GM12874 (cell line): ENCODE measurements around the gene RBMS3.

Experiments
- CTCF ChIP-seq: IDR thresholded peaks from 2 replicates; pipeline ENCODE4 v1.5.1; 2011; ENCODE audit warnings: low read depth, mild to moderate bottlenecking, control low read depth, low read length, moderate library complexity; ENCODE audit not compliant: insufficient read depth

Gene RBMS3

GRCh38 chr3:29745232-29745870 lies 464.5 kb downstream of the RBMS3 start:
- TF ChIP-seq CTCF: no peak

- no peak for TF ChIP-seq CTCF
Observed at GRCh38 chr3:29746163-29746760, 465.4 kb downstream of the RBMS3 start.

DNA sequence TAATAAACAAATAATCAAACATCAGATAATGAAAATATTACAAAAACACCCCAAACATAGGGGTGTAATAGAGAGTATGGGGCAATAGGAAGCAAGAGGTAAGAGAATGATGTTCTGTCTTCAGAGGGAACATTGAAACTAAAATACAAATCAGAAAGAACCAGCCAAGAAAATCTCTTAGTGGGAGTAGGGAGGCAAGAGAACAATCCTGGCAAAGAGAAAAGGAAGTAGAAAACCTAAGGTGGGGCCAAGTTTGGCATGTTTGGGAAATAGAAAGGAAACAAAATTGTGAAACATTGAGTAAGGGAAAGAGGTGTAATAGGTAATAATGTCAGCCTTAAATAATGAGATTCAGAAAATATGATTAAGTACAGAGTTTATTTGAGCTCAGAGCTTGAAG lies 467.1 kb downstream of the RBMS3 start:
- no peak for TF ChIP-seq CTCF

GRCh38 chr3:29751647-29752314 lies 470.9 kb downstream of the RBMS3 start:
- TF ChIP-seq CTCF: no peak

GRCh38 chr3:29754346-29754745 lies 473.5 kb downstream of the RBMS3 start:
- TF ChIP-seq CTCF: no peak

DNA sequence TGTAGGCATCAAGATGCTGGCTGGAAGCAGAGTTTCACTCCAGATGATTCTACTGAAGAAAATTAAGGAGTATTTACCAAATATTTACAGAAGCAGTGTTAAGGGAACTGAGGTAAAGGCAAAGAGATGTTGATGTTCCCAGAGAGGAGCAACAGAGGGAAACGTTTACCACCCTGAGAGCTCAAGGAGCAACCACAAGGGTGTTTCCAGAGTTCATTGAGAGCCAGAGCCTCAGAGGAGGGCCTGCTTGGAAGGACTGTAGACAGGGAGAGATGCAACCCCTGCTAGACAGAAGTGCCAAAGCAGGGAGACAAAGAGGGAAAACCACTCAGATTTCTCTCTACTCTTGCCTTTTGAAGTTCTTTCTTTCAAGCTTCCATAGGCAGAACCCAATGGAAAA lies 474.5 kb downstream of the RBMS3 start:
- TF ChIP-seq CTCF: no peak

DNA sequence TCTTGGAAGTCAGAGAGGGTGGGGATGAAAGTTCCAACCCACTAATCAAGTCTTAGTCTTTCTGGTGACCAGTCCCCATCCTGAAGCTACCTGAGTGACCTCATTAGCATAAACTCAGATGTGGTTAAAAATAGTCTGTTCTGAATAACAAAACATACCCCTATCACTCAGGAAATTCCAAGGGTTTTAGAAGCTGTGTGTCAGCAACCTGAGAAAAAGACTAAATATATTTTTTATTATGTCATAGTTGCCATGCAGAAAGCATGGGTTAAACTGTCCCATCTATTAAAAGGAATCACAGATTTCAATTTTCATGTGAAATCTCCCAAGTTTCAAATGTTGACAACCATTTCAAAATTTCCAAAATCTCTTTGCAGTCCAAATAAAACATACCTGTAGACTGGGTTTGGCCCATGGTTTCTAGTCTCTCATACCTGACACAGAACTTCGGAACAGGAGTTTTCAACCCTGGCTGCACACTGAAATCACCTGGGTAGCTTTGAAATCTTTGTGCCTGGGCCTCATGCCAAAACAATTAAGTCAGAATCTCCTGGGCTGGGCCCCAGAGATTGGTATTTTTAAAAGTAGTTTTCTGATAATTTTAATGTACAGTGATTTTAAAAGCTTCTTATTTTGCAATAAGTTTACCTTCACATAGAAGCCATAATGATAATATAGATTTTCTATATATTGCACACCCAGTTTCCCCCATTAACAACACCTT lies 476.3 kb downstream of the RBMS3 start:
- no peak for TF ChIP-seq CTCF
